ENCODE results near the gene SLC15A1. TPM values are rescaled to one million over a fixed set of nuclear protein-coding genes. Genes with fewer than 3 reads are reported as not detected.

Gene SLC15A1
- total and polyA plus RNA-seq, 2 experiments from 2014 or later, result not detected

- DNase-seq (ENCODE audit: low read depth in 1 of 2, low spot score in 1 of 2), result peak in 1 of 2 donors; percentile 20
- Histone ChIP-seq H3K4me1 (ENCODE audit: low read depth) (no peaks in the 10 kb centered on the region), H3K27ac (no peak overlapping the region), H3K4me3 (no peak overlapping the region), H3K27me3 (no peaks in the 10 kb centered on the region), H3K36me3 (no peaks in the 10 kb centered on the region), H3K9me3 (ENCODE audit: low read depth) (no peaks in the 10 kb centered on the region)
- TF ChIP-seq, protein P1, sequence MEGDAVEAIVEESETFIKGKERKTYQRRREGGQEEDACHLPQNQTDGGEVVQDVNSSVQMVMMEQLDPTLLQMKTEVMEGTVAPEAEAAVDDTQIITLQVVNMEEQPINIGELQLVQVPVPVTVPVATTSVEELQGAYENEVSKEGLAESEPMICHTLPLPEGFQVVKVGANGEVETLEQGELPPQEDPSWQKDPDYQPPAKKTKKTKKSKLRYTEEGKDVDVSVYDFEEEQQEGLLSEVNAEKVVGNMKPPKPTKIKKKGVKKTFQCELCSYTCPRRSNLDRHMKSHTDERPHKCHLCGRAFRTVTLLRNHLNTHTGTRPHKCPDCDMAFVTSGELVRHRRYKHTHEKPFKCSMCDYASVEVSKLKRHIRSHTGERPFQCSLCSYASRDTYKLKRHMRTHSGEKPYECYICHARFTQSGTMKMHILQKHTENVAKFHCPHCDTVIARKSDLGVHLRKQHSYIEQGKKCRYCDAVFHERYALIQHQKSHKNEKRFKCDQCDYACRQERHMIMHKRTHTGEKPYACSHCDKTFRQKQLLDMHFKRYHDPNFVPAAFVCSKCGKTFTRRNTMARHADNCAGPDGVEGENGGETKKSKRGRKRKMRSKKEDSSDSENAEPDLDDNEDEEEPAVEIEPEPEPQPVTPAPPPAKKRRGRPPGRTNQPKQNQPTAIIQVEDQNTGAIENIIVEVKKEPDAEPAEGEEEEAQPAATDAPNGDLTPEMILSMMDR (IDR thresholded peaks at IDR 0.05; ENCODE audit: low read depth, low read length), result no peak
These were observed 45.9 kb downstream of the SLC15A1 start for GRCh38 chr13:98706446-98707110.

DNA sequence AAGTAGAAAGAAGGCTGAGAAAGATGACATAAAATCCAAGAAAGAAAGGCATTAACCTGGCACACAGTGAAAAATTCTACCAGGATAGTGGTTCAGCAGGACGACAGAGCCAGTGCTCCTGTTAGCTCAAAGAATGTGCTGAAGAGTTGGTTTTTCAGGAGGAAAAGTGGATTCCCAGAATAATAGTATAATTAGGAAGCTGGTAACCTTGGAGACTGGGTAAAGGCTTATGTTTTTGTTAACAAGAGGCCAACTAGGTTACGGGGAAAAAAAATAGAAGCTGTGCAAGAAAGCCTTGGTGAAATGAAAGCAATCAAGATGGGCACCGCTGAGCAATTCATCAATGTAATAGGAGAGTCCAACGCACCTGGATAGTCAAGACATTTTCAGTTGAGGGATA is 54.7 kb downstream of the SLC15A1 start:
- TF ChIP-seq, protein P1 (IDR thresholded peaks at IDR 0.05; ENCODE audit: low read depth, low read length), result no peak
- Histone ChIP-seq H3K4me1 (ENCODE audit: low read depth) (no peaks in the 10 kb centered on the region), H3K27me3 (no peaks in the 10 kb centered on the region), H3K9me3 (ENCODE audit: low read depth) (no peaks in the 10 kb centered on the region), H3K36me3 (no peaks in the 10 kb centered on the region), H3K27ac (no peak overlapping the region), H3K4me3 (no peak overlapping the region)
- DNase-seq (ENCODE audit: low read depth in 1 of 2, low spot score in 1 of 2), result no peak

DNA sequence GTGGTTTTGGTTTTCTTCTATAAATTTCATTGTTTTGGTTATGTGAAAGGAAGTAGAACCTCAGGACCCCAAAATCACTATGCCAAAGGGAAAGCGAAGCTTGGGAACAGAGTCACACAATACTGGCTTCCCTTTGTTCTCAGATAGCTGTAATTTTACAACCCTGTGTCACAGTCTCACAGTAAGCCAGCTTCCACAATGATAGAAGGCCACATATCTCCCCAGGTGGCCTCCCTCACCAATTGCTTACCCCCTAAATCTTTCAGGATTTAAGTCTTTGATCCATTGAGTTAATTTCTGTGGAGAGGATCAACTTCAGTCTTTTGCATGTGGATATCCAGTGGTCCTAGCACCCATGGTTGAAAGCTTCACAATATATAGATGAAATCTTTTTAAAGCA is 58.7 kb downstream of the SLC15A1 start:
- no peaks in the 10 kb centered on the region for H3K27me3 ChIP-seq
- no peak overlapping the region for H3K27ac ChIP-seq
- TF ChIP-seq, protein P1 (IDR thresholded peaks at IDR 0.05; ENCODE audit: low read depth, low read length), result no peak
- H3K4me1 ChIP-seq (ENCODE audit: low read depth), result no peaks in the 10 kb centered on the region
- H3K9me3 ChIP-seq (ENCODE audit: low read depth), result no peaks in the 10 kb centered on the region
- no peaks in the 10 kb centered on the region for H3K36me3 ChIP-seq
- H3K4me3 ChIP-seq, result no peak overlapping the region
- DNase-seq (ENCODE audit: low read depth in 1 of 2, low spot score in 1 of 2), result no peak

DNA sequence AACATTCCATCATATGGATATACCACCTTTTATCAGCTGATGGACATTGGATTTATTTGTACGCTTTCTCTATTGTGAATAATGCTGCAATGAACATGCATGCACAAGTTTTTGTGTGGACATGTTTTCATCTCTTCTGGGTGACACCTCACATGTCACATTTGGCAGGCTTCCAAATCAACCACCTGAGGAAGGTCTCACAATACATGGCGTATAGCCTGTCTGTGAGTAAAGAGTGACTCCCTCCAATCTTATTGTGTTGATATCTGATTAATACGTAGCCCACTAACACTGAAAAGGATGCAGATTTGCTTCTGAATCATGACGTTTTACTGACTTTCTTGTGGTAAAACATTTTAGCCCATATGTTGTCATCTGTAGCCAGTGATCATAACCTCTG is 61.1 kb downstream of the SLC15A1 start:
- no peaks in the 10 kb centered on the region for H3K4me1 ChIP-seq (ENCODE audit: low read depth)
- TF ChIP-seq, protein P1 (IDR thresholded peaks at IDR 0.05; ENCODE audit: low read depth, low read length), result no peak
- no peak overlapping the region for H3K4me3 ChIP-seq
- no peaks in the 10 kb centered on the region for H3K36me3 ChIP-seq
- no peaks in the 10 kb centered on the region for H3K9me3 ChIP-seq (ENCODE audit: low read depth)
- no peak for DNase-seq (ENCODE audit: low read depth in 1 of 2, low spot score in 1 of 2)
- H3K27ac ChIP-seq, result no peak overlapping the region
- H3K27me3 ChIP-seq, result no peaks in the 10 kb centered on the region

DNA sequence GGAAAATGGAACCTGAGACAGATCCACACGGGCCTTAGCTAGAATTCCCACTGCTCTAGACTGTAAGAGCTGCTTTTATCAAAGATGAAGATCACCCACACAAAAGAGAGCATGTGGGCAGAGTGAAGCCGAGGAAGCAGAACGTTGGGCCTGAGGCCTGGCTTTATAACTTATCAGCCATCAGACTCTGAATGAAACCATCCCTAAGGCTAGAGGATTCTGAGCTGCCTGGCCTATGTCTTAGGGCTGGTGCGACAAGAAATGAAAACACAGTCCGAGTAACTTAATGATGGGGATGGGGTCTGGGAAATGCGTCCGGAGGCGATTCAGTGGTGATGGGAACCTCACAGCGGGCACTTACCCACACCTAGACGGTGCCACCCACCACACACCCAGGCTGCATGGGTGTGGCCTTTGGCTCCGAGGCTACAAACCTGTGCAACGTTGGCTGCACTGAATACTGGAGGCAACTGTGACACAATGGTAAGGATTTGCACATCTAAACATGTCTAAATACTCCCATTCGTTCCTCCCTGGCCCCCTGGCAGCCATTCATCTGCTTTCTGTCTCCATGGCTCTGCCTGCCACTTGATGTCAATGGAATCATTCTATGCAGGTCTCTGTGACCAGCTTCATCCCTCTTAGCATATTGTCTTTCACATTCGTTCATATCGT is 62.0 kb downstream of the SLC15A1 start:
- TF ChIP-seq, protein P1 (IDR thresholded peaks at IDR 0.05; ENCODE audit: low read depth, low read length), result no peak
- Histone ChIP-seq H3K4me1 (ENCODE audit: low read depth) (no peaks in the 10 kb centered on the region), H3K9me3 (ENCODE audit: low read depth) (no peaks in the 10 kb centered on the region), H3K27ac (no peak overlapping the region), H3K36me3 (no peaks in the 10 kb centered on the region), H3K27me3 (no peaks in the 10 kb centered on the region), H3K4me3 (no peak overlapping the region)
- DNase-seq (ENCODE audit: low read depth in 1 of 2, low spot score in 1 of 2), result no peak

Data from cardiac muscle cell (in vitro differentiated cells and primary cell).